Gastrocnemius medialis (tissue), 4 donors: ENCODE data around the gene AP1M2. TPM values are rescaled to one million over a fixed set of nuclear protein-coding genes. Genes with fewer than 3 reads are reported as not detected.

ENCODE experiments used
- ATAC-seq, 2 donors: fragments of 150-250 bp; one replicate each; pipeline ENCODE4 v1.9.1; 2016
- DNase-seq, 2 donors: peaks; one replicate each; pipeline ENCODE4 v3.0.0-alpha.2; 2019
- H3K27ac ChIP-seq, 4 donors: fragments of 200-600 bp; sonication (generic); 1 replicate in 1 of 4; 2 replicates in 3 of 4; pipeline ENCODE4 v1.5.1; 2016 to 2018; ENCODE audit warnings: mild to moderate bottlenecking in 2 of 4, moderate library complexity in 1 of 4
- H3K27me3 ChIP-seq, 3 donors: fragments of 200-600 bp; sonication (generic) in 2 of 3; 1 replicate in 1 of 3; 2 replicates in 2 of 3; pipeline versions ENCODE4 v1.5.1 to v1.6.0; 2016 to 2019; ENCODE audit warnings: mild to moderate bottlenecking in 1 of 3, moderate library complexity in 1 of 3
- H3K36me3 ChIP-seq, 2 donors: fragments of 200-600 bp; sonication (generic) in 1 of 2; one replicate each; pipeline ENCODE4 v1.5.1; 2017 to 2018
- H3K4me1 ChIP-seq, 2 donors: fragments of 200-600 bp; sonication (generic) in 1 of 2; one replicate each; pipeline ENCODE4 v1.5.1; 2016 to 2017; ENCODE audit warnings: mild to moderate bottlenecking in 2 of 2
- H3K4me3 ChIP-seq, 4 donors: fragments of 200-600 bp; sonication (generic) in 3 of 4; 1 replicate in 1 of 4; 2 replicates in 3 of 4; pipeline ENCODE4 v1.5.1; 2016 to 2019; ENCODE audit warnings: mild to moderate bottlenecking in 2 of 4
- H3K9me3 ChIP-seq, 3 donors: fragments of 200-600 bp; sonication (generic) in 2 of 3; 1 replicate in 1 of 3; 2 replicates in 2 of 3; pipeline ENCODE4 v1.5.1; 2016 to 2019
- CTCF ChIP-seq, 5 experiments: fragments of 450-650 bp in 3 of 5; fragments of 200-600 bp in 2 of 5; sonication (generic) in 2 of 5; IDR thresholded peaks in 4 of 5; conservative IDR thresholded peaks in 1 of 5; 1 replicate in 4 of 5; 2 replicates in 1 of 5; pipeline ENCODE4 v1.5.1; 2016 to 2019; ENCODE audit warnings: antibody characterized with exemption in 5 of 5, mild to moderate bottlenecking in 3 of 5, moderate library complexity in 3 of 5
- POLR2A ChIP-seq, 2 donors: fragments of 450-650 bp; IDR thresholded peaks; one replicate each; pipeline ENCODE4 v1.6.1; 2017; ENCODE audit warnings: antibody characterized with exemption in 2 of 2, mild to moderate bottlenecking in 2 of 2, moderate library complexity in 2 of 2
- in situ Hi-C, 4 donors: fragments of 200-750 bp; cut with MboI; loops; one replicate each; pipeline versions ENCODE4 v1.15.0 to v1.8.0; 2017; ENCODE audit warnings: low sequenced_read_pairs in 4 of 4
- intact Hi-C: fragments of 100-400 bp; cut with DNase I; formaldehyde crosslinking; loops from one replicate; pipeline ENCODE4 v1.15.1; 2023; ENCODE audit warnings: low total_unique reads
- total RNA-seq, 4 donors: library from RNA; depleted of rRNA; stranded (reverse); fragments of >200 nt; gene quantifications; one replicate each; pipeline versions ENCODE4 v1.1.0 to v1.2.3, GENCODE V29; 2016

Gene AP1M2
- total RNA-seq, 4 donors from 2014 or later: 0.32 TPM; not detected in 3

GRCh38 chr19:10567656-10568055 is 19.5 kb downstream of the AP1M2 start:
- DNase-seq: no peak
- Histone ChIP-seq H3K9me3 (no peaks in the 10 kb centered on the region), H3K4me1 (peaks cover 35 to 40% of the 10 kb centered on the region in 2 donors), H3K27ac (peak overlapping the region; percentile 84 to 92 (median 92)), H3K36me3 (peaks cover 0 to 3% of the 10 kb centered on the region in 2 donors), H3K27me3 (no peaks in the 10 kb centered on the region), H3K4me3 (peak overlapping the region; percentile 61 to 94 (median 71))
- in situ Hi-C loops (loop anchor here in 2 of 4 donors (10.0 to 25.0 kb wide), 2 partner anchors 63 to 155 kb away; partner anchors contain the start of genes CDC37 (in 1 of the 2), KEAP1 (in 1 of the 2) and PDE4A (in 1 of the 2)), intact Hi-C loops (loop anchor here (1.0 to 10.0 kb wide), 4 partner anchors 85 to 305 kb away; partner anchors contain the start of genes CARM1, CDC37, ILF3 and TMED1)
- ATAC-seq: no peak
- TF ChIP-seq CTCF (IDR thresholded peaks at IDR 0.05 in 4 of 5, conservative IDR thresholded peaks at IDR 0.05 in 1 of 5) (no peak), POLR2A (IDR thresholded peaks at IDR 0.05) (no peak)

GRCh38 chr19:10566658-10567410 is 20.3 kb downstream of the AP1M2 start:
- peak overlapping the region; percentile 68 to 94 (median 86) for H3K4me3 ChIP-seq
- H3K9me3 ChIP-seq: no peaks in the 10 kb centered on the region
- TF ChIP-seq POLR2A (IDR thresholded peaks at IDR 0.05) (no peak), CTCF (IDR thresholded peaks at IDR 0.05 in 4 of 5, conservative IDR thresholded peaks at IDR 0.05 in 1 of 5) (no peak)
- H3K27me3 ChIP-seq: no peaks in the 10 kb centered on the region
- intact Hi-C loops (loop anchor here (1.0 to 10.0 kb wide), 4 partner anchors 24 to 305 kb away; partner anchors contain the start of genes ATG4D, CARM1, ILF3 and TMED1), in situ Hi-C loops (loop anchor here in 2 of 4 donors (10.0 to 25.0 kb wide), 2 partner anchors 62 to 155 kb away; partner anchors contain the start of genes CDC37 (in 1 of the 2), KEAP1 (in 1 of the 2) and PDE4A (in 1 of the 2))
- DNase-seq: no peak
- peak overlapping the region; percentile 84 to 92 (median 92) for H3K27ac ChIP-seq
- peaks cover 0 to 3% of the 10 kb centered on the region in 2 donors for H3K36me3 ChIP-seq
- H3K4me1 ChIP-seq: peaks cover 34 to 35% of the 10 kb centered on the region in 2 donors
- no peak for ATAC-seq

- H3K4me1 ChIP-seq: peaks cover 34 to 35% of the 10 kb centered on the region in 2 donors
- TF ChIP-seq POLR2A (IDR thresholded peaks at IDR 0.05) (no peak), CTCF (IDR thresholded peaks at IDR 0.05 in 4 of 5, conservative IDR thresholded peaks at IDR 0.05 in 1 of 5) (no peak)
- ATAC-seq: no peak
- peak overlapping the region; percentile 68 to 94 (median 86) for H3K4me3 ChIP-seq
- H3K36me3 ChIP-seq: peaks cover 0 to 3% of the 10 kb centered on the region in 2 donors
- H3K9me3 ChIP-seq: no peaks in the 10 kb centered on the region
- H3K27me3 ChIP-seq: no peaks in the 10 kb centered on the region
- intact Hi-C loops: loop anchor here (1.0 to 10.0 kb wide), 4 partner anchors 23 to 306 kb away; partner anchors contain the start of genes ATG4D, CARM1, ILF3 and TMED1
- in situ Hi-C loops: loop anchor here in 2 of 4 donors (10.0 to 25.0 kb wide), 2 partner anchors 62 to 154 kb away; partner anchors contain the start of genes CDC37 (in 1 of the 2), KEAP1 (in 1 of the 2) and PDE4A (in 1 of the 2)
- no peak for DNase-seq
- peak overlapping the region; percentile 84 to 92 (median 92) for H3K27ac ChIP-seq
Observed at GRCh38 chr19:10566408-10566657, 20.8 kb downstream of the AP1M2 start.

GRCh38 chr19:10565567-10566407 is 21.3 kb downstream of the AP1M2 start, which contains the start of gene KRI1:
TSS of gene KRI1 (minus strand) at chr19:10566010. CDS start at chr19:10565999, 11 bp downstream.
- Histone ChIP-seq H3K27me3 (no peaks in the 10 kb centered on the region), H3K36me3 (peaks cover 0 to 3% of the 10 kb centered on the region in 2 donors), H3K4me1 (peaks cover 34 to 35% of the 10 kb centered on the region in 2 donors), H3K9me3 (no peaks in the 10 kb centered on the region), H3K4me3 (peak within 1 kb of the TSS; percentile 68 to 94 (median 86)), H3K27ac (peak within 1 kb of the TSS; percentile 84 to 92 (median 92))
- in situ Hi-C loops: loop anchor here in 2 of 4 donors (10.0 to 25.0 kb wide), 2 partner anchors 61 to 153 kb away; partner anchors contain the start of genes CDC37 (in 1 of the 2), KEAP1 (in 1 of the 2) and PDE4A (in 1 of the 2)
- TF ChIP-seq CTCF (IDR thresholded peaks at IDR 0.05 in 4 of 5, conservative IDR thresholded peaks at IDR 0.05 in 1 of 5) (peak; percentile 34 to 75 (median 55)), POLR2A (IDR thresholded peaks at IDR 0.05) (peak; percentile 80 to 94)
- DNase-seq (peak; percentile 97), ATAC-seq (peak; percentile 77 to 80)
- intact Hi-C loops: loop anchor here (1.0 to 10.0 kb wide), 4 partner anchors 22 to 307 kb away; partner anchors contain the start of genes ATG4D, CARM1, ILF3 and TMED1
